ENCODE measurements around the gene FIBIN.

The FIBIN gene

DNA sequence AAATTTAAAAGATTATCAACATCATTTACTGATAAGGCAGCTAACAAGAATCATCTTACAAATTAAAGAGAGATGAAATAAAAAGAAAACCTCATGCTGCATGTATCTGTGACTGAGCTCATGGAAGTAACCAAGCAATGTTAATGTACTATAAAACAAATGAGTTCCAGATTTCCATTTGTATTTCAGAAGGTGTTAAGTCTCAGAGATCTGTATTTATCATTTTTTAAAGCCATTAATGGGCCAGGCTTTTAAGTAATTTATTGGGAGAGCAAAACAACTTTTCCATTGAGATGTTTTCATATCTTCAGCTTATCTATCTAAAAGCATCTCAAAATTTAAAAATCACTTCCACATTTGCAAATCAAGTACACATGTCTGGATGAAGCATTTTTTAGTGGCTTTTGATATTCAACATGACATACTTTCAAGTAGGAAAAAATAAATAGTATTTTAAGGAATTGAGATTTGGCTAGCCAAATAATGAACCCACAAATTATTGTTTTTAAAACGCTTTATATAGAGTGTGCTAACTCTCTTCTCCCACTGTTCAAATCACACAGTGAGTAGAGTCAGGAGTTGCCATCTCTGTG is 28.8 kb downstream of the FIBIN start:
- no peak for DNase-seq (ENCODE audit: low read depth in 2 of 2)

GRCh38 chr11:27024865-27025264 is 31.0 kb downstream of the FIBIN start:
- no peak for DNase-seq (ENCODE audit: low read depth in 2 of 2)

- DNase-seq (ENCODE audit: low read depth in 2 of 2), result no peak
Observed at GRCh38 chr11:27025312-27025955, 31.5 kb downstream of the FIBIN start.

GRCh38 chr11:27025957-27026733 is 32.2 kb downstream of the FIBIN start:
- no peak for DNase-seq (ENCODE audit: low read depth in 2 of 2)

GRCh38 chr11:27028561-27028965 is 34.7 kb downstream of the FIBIN start:
- peak; percentile 34 to 36 for DNase-seq (ENCODE audit: low read depth in 2 of 2)

GRCh38 chr11:27029966-27030365 is 36.1 kb downstream of the FIBIN start:
- no peak for DNase-seq (ENCODE audit: low read depth in 2 of 2)

- DNase-seq (ENCODE audit: low read depth in 2 of 2), result no peak
Observed at GRCh38 chr11:27031754-27032153, 37.8 kb downstream of the FIBIN start.

- no peak for DNase-seq (ENCODE audit: low read depth in 2 of 2)
Observed at GRCh38 chr11:27039873-27040272, 46.0 kb downstream of the FIBIN start.

DNA sequence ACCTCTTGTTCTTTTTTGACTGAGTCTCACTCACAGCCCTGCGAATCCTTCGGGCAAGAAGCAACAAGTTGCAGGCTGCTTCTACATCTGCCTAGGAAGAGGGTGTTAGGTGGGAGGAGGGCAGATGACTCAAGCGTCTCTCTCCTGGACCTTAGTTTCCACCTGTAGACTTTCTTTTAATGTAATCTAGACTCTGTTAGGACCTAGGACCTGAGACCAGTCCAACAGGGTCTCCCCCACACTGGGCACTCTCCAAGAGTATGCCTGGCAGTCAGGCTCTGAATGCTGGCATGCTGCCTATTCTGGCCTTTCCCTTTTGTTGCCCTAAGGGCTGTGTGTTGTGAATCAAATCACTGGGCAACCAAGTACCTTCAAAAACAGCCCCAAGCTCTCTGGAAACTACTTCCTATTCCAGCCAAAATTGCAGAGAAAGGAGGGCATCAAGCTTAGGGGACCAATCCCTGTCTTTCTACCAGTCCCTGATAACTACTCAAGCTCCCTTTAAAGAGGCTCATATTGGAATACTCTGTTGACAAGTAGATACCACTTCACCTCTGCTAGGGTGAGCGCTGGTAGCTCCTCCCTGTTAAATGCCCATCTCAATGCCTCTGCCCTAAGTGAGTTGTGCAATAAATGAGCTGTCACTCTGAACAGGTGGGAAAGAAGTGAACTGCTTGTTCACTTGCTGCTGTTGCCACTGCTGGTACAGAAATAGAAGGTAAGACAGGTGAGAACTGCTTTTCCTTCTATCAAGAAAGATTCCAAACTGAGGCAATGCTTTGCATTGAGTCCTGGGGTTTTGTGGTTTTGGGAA is 46.6 kb downstream of the FIBIN start, which contains the start of gene BBOX1:
TSS of gene BBOX1 (plus strand) at position 514 of the 814 bp plus-strand sequence. CDS start 14,616 bp downstream, outside the sequence.
- no peak for DNase-seq (ENCODE audit: low read depth in 2 of 2)

- no peak for DNase-seq (ENCODE audit: low read depth in 2 of 2)
Observed at GRCh38 chr11:27041141-27041899, 47.4 kb downstream of the FIBIN start.
